ENCODE measurements around the gene CAB39.

DNA sequence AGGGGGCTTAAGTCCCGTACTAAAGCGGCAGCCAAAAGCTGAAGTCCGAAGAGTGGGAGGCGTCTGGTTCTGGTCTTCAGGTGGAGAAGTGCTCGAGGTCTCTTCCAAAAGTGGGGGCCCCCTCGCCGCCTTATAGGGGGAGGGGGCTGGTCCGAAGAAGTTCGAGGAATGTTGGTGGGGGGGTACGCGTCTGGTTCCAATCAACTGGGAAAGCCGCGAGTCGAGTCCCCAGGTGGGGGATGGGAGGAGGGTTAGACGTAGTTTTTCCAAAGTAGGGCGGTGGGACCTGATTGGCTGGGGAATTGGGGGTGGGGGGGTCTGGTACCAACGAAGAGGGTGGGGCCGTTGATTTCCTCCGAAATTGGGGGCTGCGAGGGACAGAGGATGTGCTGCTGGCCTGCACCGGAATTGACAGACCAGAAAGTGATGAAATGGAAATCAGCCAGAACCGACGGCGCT, 152.7 kb downstream of the CAB39 start:
- TF ChIP-seq CTCF (optimal IDR thresholded peaks at IDR 0.05 in 1 of 3, IDR thresholded peaks at IDR 0.05 in 1 of 3, conservative IDR thresholded peaks at IDR 0.05 in 1 of 3; ENCODE audit: extremely low read depth in 1 of 3, insufficient read depth in 2 of 3, low read length in 3 of 3) (no peak), EZH2 (IDR thresholded peaks at IDR 0.05; ENCODE audit: low read length) (no peak)

Measured in keratinocyte (primary cell).